Coronary artery (tissue), 2 donors: ENCODE measurements around the gene TP53BP2.

Source experiments
- DNase-seq: peaks from one replicate; pipeline ENCODE4 v3.0.0-alpha.2; 2017; ENCODE audit warnings: low spot score
- H3K27ac ChIP-seq, 2 donors: fragments of 200-600 bp; sonication (generic); one replicate each; pipeline ENCODE4 v1.5.1; 2016 to 2019
- H3K4me3 ChIP-seq: fragments of 200-600 bp; sonication (generic); 2 replicates; pipeline ENCODE4 v1.5.1; 2016; ENCODE audit warnings: mild to moderate bottlenecking, moderate library complexity
- CTCF ChIP-seq: fragments of 200-600 bp; sonication (generic); IDR thresholded peaks from one replicate; pipeline ENCODE4 v1.5.1; 2019; ENCODE audit warnings: antibody characterized with exemption

TP53BP2 gene

GRCh38 chr1:223852337-223852736, 6.6 kb upstream of the TP53BP2 start:
- no peak for TF ChIP-seq CTCF
- no peak for DNase-seq
- Histone ChIP-seq H3K27ac (no peak overlapping the region), H3K4me3 (no peak overlapping the region)

DNA sequence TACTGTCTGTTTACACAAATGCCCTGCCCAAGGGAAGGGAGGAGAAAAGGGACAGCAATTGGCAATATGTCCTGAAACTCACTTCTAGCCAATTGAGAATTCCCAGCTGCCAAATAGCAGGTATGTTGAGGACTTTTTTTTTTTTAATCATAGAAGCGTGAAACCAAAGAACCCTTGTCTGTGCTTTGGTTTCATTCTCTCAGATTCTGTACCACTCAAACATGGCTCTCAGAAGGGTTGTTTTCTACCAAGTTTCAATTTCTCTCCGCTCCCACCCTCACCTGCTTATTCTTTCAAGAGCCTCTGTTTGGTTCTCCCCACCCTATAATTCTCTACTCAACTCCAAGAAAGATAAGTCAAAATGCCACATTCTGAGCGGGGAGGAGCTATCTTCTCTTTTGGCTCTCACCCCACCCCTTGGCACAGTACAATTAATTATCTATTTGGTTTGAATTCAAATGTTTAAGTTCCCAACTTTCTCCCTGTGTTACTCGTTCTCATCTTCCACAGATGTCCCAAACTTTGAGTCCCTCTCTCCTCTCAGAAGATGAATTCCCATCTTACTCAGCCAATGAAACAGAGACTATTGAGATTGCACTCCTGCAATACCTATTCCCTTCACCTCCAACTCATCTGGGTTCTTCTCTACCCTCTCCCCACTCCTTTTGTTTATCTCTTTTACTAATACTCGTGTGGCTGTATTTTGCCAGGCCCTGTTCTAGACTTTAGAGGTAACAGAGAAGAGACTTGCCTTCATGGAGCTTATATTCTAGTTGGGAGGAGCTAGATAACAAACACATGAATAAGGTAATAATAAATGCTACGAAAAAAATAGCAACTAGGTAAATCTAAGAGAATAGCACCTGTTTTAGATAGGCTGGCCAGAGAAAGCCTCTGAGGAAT, 3.9 kb upstream of the TP53BP2 start:
- DNase-seq = no peak
- TF ChIP-seq CTCF = no peak
- Histone ChIP-seq H3K27ac (no peak overlapping the region), H3K4me3 (no peak overlapping the region)

GRCh38 chr1:223848536-223848935, 2.8 kb upstream of the TP53BP2 start:
- Histone ChIP-seq H3K4me3 (no peak overlapping the region), H3K27ac (no peak overlapping the region)
- TF ChIP-seq CTCF = no peak

DNA sequence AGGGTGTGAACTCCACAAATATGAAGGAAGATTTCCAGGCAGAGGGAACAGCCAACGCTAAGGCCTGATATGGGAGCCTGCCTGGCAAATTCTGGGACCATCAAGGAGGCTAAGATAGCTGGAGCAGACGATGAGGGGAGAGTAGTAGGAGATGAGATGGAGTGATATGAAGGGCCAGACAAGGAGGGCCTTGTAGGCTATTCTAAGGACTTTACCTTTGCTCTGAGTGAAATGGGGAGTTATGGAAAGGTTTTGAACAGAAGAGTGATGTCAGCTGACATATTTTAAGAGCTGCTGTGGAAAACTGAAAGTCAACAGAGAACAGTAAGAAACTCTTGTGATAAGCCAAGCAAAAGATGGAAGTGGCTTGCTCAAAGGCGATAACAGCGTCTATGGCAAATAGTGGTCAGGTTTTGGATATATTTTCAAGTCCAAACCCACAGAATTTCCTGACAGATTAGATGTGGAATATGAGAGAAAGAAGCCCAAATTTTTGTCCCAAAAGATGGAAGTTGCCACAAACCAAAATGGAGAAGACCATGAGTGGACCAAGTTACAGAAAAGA, 2.1 kb upstream of the TP53BP2 start:
- no peak overlapping the region for H3K4me3 ChIP-seq
- no peak for TF ChIP-seq CTCF
- no peak for DNase-seq
- no peak overlapping the region for H3K27ac ChIP-seq

More at GRCh38 chr1:223848536-223848935, 2.8 kb upstream of the TP53BP2 start:
- no peak for DNase-seq

DNA sequence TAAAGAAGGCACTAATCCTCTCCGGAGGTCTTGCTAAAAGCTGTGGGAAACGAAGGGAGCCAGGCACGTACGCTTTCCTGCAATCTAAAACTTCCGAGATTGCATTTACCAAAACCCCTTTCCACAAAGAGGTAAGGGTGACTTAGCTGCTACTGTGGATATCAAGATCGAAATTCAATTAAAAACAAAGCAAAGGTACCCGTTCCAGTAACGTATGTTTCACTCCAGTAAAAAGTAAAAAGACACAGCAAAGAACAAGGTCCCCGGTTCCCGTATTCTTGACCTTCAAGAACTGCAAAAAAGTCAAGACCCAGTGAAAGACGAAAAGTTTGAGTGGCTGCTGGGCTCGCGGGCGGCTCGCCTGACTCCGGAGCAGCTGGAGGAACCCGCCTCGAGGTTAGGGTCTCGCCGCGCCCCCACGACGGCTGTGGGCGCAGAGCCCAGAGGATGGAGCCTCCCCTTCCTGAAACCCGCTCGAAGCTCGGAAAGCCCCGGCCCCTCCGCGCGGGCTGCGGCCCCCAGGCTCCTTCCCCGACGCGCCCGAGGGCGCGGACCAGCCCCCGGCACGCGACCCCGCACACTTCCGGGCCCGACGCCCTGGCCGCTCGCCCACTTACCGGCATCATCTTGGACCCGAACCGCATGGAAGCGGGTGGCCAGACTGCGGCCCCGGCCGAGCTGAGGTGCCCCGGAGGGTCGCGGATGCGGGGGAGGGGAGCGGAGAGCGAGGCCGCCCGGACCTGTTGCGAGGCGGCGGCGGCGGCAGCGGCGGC, 524 bp downstream of the TP53BP2 start:
- Histone ChIP-seq H3K4me3 (peak overlapping the region; percentile 96), H3K27ac (peak overlapping the region; percentile 90 to 99)
- TF ChIP-seq CTCF = no peak
- no peak for DNase-seq

DNA sequence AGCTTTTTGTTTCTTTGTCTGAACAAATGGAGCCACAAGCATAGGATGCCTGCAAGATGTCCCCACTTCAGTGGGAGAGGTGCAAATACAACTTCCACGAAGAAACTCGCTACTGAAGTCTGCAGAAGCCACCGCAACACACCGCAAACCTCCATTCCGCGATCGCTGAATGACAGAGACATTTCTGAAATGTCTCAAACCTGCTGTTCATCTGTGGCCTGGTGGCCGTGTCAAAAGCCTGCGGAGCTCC, 1.0 kb downstream of the TP53BP2 start:
- H3K4me3 ChIP-seq = peak overlapping the region; percentile 96
- DNase-seq = no peak
- peak overlapping the region; percentile 90 to 99 for H3K27ac ChIP-seq
- no peak for TF ChIP-seq CTCF
